Endothelial cell of umbilical vein (primary cell): ENCODE data around the gene OR5AU1.

Experiments used
- EZH2 ChIP-seq: IDR thresholded peaks from 2 replicates; pipeline ENCODE4 v1.6.1; 2012; ENCODE audit warnings: borderline replicate concordance, low read depth, mild to moderate bottlenecking, moderate library complexity, low read length, inconsistent platforms; ENCODE audit not compliant: severe bottlenecking
- POLR2A ChIP-seq: IDR thresholded peaks from 2 replicates; pipeline ENCODE4 v1.6.1; 2012; ENCODE audit warnings: low read depth, mild to moderate bottlenecking, control low read depth, low read length
- POLR2AphosphoS5 ChIP-seq: IDR thresholded peaks from 2 replicates; pipeline ENCODE4 v1.6.1; 2012; ENCODE audit warnings: low read depth, mild to moderate bottlenecking, control low read depth, low read length, moderate library complexity; ENCODE audit not compliant: insufficient read depth
- TF ChIP-seq, protein P1 (sequence below), 2 donors: IDR thresholded peaks; 1 replicate in 1 of 2; 2 replicates in 1 of 2; pipeline ENCODE4 v1.5.1; 2011; ENCODE audit warnings: low read length in 2 of 2, mild to moderate bottlenecking in 2 of 2, moderate library complexity in 2 of 2, control low read depth in 1 of 2, inconsistent platforms in 1 of 2, low read depth in 1 of 2; ENCODE audit not compliant: insufficient read depth in 1 of 2; ENCODE audit errors: extremely low read depth in 1 of 2

- TF ChIP-seq EZH2 (no peak), POLR2AphosphoS5 (no peak), POLR2A (no peak)
- TF ChIP-seq, protein P1, sequence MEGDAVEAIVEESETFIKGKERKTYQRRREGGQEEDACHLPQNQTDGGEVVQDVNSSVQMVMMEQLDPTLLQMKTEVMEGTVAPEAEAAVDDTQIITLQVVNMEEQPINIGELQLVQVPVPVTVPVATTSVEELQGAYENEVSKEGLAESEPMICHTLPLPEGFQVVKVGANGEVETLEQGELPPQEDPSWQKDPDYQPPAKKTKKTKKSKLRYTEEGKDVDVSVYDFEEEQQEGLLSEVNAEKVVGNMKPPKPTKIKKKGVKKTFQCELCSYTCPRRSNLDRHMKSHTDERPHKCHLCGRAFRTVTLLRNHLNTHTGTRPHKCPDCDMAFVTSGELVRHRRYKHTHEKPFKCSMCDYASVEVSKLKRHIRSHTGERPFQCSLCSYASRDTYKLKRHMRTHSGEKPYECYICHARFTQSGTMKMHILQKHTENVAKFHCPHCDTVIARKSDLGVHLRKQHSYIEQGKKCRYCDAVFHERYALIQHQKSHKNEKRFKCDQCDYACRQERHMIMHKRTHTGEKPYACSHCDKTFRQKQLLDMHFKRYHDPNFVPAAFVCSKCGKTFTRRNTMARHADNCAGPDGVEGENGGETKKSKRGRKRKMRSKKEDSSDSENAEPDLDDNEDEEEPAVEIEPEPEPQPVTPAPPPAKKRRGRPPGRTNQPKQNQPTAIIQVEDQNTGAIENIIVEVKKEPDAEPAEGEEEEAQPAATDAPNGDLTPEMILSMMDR (IDR thresholded peaks at IDR 0.05; ENCODE audit: extremely low read depth in 1 of 2, insufficient read depth in 1 of 2, low read depth in 1 of 2, low read length in 2 of 2) = no peak
These were observed 10.4 kb downstream of the OR5AU1 start for GRCh38 chr14:21145437-21145836.
